Measurements from ENCODE around the gene EML4. TPM values are rescaled to one million over a fixed set of nuclear protein-coding genes. Genes with fewer than 3 reads are reported as not detected.

Gene EML4
- polyA plus RNA-seq, 1 of the 3 experiments (the other 2 are of a cell fraction): 35.0 TPM

DNA sequence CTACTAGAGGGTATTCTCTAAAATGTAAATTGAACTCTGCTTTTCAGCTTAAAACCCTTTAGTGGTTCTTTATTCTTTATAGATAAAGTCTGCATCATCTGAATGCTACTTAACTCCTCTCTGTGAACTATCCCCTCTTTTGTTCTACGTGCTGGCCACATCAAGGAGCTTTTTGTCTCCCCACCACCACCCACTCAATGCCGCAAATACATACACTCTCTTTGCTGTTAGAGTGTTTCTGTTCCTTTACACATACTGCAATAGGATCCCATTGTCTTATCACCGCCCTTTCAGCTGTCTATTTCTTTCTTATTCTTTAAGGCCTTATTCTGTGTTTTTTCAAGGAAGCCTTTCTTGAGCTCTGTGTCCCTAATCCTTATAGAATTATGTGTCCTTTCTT lies 83.3 kb downstream of the EML4 start:
- ChIA-PET POLR2A (interaction anchor here (0.7 kb wide), 1 partner anchor 20 kb away, joined by 6 read pairs; no protein-coding TSS in a partner anchor), CTCF (interaction anchor here (0.9 to 1.1 kb wide), 2 partner anchors 32 to 76 kb away, joined by 3 to 5 read pairs; no protein-coding TSS in a partner anchor)
- 96% methylated on average over 3 of the region's 3 CpGs for WGBS (ENCODE audit: low lambda C conversion rate)

More for the DNA sequence above, 83.3 kb downstream of the EML4 start:
- Histone ChIP-seq H4K20me1 (ENCODE audit: insufficient read depth) (no peaks in the 10 kb centered on the region), H3K9ac (no peak overlapping the region), H3K4me1 (ENCODE audit: control insufficient read depth in 1 of 2, insufficient read depth in 2 of 2, low read depth in 1 of 2, low read length in 1 of 2) (no peaks in the 10 kb centered on the region; a peak in 1 of 4 replicates), H3F3A (replicated peaks; ENCODE audit: insufficient read depth) (no peaks in the 10 kb centered on the region), H3K4me3 (ENCODE audit: low read depth in 2 of 2, low read length in 1 of 2) (no peak overlapping the region), H3K4me2 (no peak overlapping the region), H3K9me2 (no peaks in the 10 kb centered on the region), H3K27ac (ENCODE audit: low read depth in 2 of 2, low read length in 1 of 2) (no peak overlapping the region), H2AFZ (ENCODE audit: low read depth) (no peak overlapping the region), H3K79me2 (ENCODE audit: insufficient read depth) (peaks cover 18% of the 10 kb centered on the region; the same call in 1 of the 2 replicates), H3K27me3 (ENCODE audit: insufficient read depth) (no peaks in the 10 kb centered on the region), H3K9me3 (no peaks in the 10 kb centered on the region), H3K36me3 (replicated peaks in 1 of 2; ENCODE audit: control insufficient read depth in 1 of 2, insufficient read depth in 2 of 2, low read length in 1 of 2) (peaks cover 46 to 50% of the 10 kb centered on the region in 2 experiments)
- no peak for TF ChIP-seq SIN3A (IDR thresholded peaks at IDR 0.05; ENCODE audit: borderline replicate concordance, low read depth, low read length)
- TF ChIP-seq RFX5 (IDR thresholded peaks at IDR 0.05; ENCODE audit: low read length): no peak
- no peak for TF ChIP-seq NRF1 (IDR thresholded peaks at IDR 0.05; ENCODE audit: low read depth, low read length)
- no peak for TF ChIP-seq FOXM1 (IDR thresholded peaks at IDR 0.05; ENCODE audit: low read depth)
- TF ChIP-seq, protein P1, sequence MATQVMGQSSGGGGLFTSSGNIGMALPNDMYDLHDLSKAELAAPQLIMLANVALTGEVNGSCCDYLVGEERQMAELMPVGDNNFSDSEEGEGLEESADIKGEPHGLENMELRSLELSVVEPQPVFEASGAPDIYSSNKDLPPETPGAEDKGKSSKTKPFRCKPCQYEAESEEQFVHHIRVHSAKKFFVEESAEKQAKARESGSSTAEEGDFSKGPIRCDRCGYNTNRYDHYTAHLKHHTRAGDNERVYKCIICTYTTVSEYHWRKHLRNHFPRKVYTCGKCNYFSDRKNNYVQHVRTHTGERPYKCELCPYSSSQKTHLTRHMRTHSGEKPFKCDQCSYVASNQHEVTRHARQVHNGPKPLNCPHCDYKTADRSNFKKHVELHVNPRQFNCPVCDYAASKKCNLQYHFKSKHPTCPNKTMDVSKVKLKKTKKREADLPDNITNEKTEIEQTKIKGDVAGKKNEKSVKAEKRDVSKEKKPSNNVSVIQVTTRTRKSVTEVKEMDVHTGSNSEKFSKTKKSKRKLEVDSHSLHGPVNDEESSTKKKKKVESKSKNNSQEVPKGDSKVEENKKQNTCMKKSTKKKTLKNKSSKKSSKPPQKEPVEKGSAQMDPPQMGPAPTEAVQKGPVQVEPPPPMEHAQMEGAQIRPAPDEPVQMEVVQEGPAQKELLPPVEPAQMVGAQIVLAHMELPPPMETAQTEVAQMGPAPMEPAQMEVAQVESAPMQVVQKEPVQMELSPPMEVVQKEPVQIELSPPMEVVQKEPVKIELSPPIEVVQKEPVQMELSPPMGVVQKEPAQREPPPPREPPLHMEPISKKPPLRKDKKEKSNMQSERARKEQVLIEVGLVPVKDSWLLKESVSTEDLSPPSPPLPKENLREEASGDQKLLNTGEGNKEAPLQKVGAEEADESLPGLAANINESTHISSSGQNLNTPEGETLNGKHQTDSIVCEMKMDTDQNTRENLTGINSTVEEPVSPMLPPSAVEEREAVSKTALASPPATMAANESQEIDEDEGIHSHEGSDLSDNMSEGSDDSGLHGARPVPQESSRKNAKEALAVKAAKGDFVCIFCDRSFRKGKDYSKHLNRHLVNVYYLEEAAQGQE (IDR thresholded peaks at IDR 0.05; ENCODE audit: low read depth, low read length): no peak
- no peak for TF ChIP-seq RAD21 (IDR thresholded peaks at IDR 0.05; ENCODE audit: low read length)
- no peak for TF ChIP-seq JUND (IDR thresholded peaks at IDR 0.05)
- TF ChIP-seq ELF1 (IDR thresholded peaks at IDR 0.05): no peak
- TF ChIP-seq, protein P2, sequence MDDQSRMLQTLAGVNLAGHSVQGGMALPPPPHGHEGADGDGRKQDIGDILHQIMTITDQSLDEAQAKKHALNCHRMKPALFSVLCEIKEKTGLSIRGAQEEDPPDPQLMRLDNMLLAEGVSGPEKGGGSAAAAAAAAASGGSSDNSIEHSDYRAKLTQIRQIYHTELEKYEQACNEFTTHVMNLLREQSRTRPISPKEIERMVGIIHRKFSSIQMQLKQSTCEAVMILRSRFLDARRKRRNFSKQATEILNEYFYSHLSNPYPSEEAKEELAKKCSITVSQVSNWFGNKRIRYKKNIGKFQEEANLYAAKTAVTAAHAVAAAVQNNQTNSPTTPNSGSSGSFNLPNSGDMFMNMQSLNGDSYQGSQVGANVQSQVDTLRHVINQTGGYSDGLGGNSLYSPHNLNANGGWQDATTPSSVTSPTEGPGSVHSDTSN (IDR thresholded peaks at IDR 0.05): no peak
- no peak for TF ChIP-seq SMC3 (IDR thresholded peaks at IDR 0.05; ENCODE audit: low read depth, low read length)
- TF ChIP-seq EP300 (IDR thresholded peaks at IDR 0.05; ENCODE audit: borderline replicate concordance in 1 of 2, low read depth in 1 of 2, low read length in 1 of 2): no peak
- TF ChIP-seq, protein P3, sequence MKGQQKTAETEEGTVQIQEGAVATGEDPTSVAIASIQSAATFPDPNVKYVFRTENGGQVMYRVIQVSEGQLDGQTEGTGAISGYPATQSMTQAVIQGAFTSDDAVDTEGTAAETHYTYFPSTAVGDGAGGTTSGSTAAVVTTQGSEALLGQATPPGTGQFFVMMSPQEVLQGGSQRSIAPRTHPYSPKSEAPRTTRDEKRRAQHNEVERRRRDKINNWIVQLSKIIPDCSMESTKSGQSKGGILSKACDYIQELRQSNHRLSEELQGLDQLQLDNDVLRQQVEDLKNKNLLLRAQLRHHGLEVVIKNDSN (IDR thresholded peaks at IDR 0.05; ENCODE audit: borderline replicate concordance, low read depth): no peak
- TF ChIP-seq, protein P4, sequence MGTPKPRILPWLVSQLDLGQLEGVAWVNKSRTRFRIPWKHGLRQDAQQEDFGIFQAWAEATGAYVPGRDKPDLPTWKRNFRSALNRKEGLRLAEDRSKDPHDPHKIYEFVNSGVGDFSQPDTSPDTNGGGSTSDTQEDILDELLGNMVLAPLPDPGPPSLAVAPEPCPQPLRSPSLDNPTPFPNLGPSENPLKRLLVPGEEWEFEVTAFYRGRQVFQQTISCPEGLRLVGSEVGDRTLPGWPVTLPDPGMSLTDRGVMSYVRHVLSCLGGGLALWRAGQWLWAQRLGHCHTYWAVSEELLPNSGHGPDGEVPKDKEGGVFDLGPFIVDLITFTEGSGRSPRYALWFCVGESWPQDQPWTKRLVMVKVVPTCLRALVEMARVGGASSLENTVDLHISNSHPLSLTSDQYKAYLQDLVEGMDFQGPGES (IDR thresholded peaks at IDR 0.05; ENCODE audit: low read depth, low read length): no peak
- TF ChIP-seq, protein P5, sequence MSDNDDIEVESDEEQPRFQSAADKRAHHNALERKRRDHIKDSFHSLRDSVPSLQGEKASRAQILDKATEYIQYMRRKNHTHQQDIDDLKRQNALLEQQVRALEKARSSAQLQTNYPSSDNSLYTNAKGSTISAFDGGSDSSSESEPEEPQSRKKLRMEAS (IDR thresholded peaks at IDR 0.05; ENCODE audit: low read depth): no peak
- DNase-seq: no peak

Data from SK-N-SH (cell line).